Prostate gland (tissue), 2 donors: ENCODE measurements around the gene EFNA3.

Experiments
- CTCF ChIP-seq, 4 experiments: fragments of 200-600 bp in 2 of 4; fragments of 450-650 bp in 2 of 4; sonication (generic) in 2 of 4; IDR thresholded peaks; 1 replicate in 3 of 4; 2 replicates in 1 of 4; pipeline ENCODE4 v1.5.1; 2016 to 2019; ENCODE audit warnings: antibody characterized with exemption in 4 of 4, mild to moderate bottlenecking in 2 of 4, moderate library complexity in 2 of 4
- POLR2A ChIP-seq: fragments of 450-650 bp; IDR thresholded peaks from one replicate; pipeline ENCODE4 v1.6.1; 2016; ENCODE audit warnings: antibody characterized with exemption, mild to moderate bottlenecking
- POLR2AphosphoS5 ChIP-seq: sonication (generic); formaldehyde crosslinking; IDR thresholded peaks from one replicate; pipeline ENCODE4 v1.6.1; 2017; ENCODE audit warnings: antibody characterized with exemption

DNA sequence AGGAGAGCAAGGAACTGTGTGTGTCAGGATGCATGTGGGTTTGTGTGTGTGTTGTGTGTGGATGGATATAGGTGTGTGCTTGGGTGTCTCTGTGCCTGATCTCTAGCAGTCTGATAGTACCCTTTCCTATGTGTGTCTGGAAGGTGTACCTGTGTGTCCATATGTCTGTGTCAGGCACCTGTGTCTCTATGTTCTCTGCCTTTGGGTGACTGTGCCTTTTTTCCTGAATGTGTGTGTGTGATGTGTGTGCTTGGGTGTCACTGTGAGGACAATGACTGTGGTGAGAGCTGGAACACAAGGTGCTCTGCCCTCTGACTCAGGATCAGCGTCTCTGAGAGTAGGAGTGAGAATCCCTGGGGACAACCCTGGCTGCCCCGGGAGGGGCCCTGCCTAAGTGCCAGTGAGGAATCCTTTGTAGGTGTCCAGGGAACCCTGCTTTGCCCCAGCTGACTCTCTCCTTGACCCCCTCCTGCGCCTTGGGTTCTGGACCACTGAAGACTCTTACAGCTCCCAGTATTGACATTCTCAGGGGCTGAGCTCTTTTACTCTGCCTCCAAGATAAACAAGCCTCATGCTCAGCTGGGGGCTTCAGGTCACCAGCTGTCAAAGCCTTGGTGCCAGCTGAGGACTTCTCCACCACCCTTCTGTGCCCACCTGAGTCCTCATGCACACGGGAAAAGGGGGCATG lies 735 bp upstream of the EFNA3 start:
- TF ChIP-seq POLR2A: no peak
- TF ChIP-seq CTCF (IDR thresholded peaks at IDR 0.05): no peak
- no peak for TF ChIP-seq POLR2AphosphoS5
